HCT116 (cell line): Measurements from ENCODE around the gene ARPC1A.

ENCODE experiments used
- CTCF ChIP-seq, 3 experiments: fragments of 200-600 bp in 1 of 3; sonication (generic) in 1 of 3; IDR thresholded peaks in 2 of 3; conservative IDR thresholded peaks in 1 of 3; 2 replicates each; pipeline ENCODE4 v1.5.1; 2012 to 2017; ENCODE audit warnings: low read depth in 2 of 3, low read length in 2 of 3, antibody characterized with exemption in 1 of 3, borderline replicate concordance in 1 of 3, control low read depth in 1 of 3, mild to moderate bottlenecking in 1 of 3, mixed read lengths in 1 of 3, mixed run types in 1 of 3, moderate library complexity in 1 of 3; ENCODE audit not compliant: insufficient read depth in 1 of 3
- EZH2 ChIP-seq: fragments of 200-600 bp; sonication (generic); IDR thresholded peaks from 2 replicates; pipeline ENCODE4 v1.6.1; 2017; ENCODE audit warnings: antibody characterized with exemption, mixed run types
- EZH2phosphoT487 ChIP-seq: fragments of 200-600 bp; IDR thresholded peaks from 2 replicates; pipeline ENCODE4 v1.6.1; 2018; ENCODE audit warnings: antibody characterized with exemption, borderline replicate concordance
- MAX ChIP-seq: IDR thresholded peaks from 2 replicates; pipeline ENCODE4 v1.6.1; 2012
- POLR2A ChIP-seq: IDR thresholded peaks from 2 replicates; pipeline ENCODE4 v1.7.0; 2011; ENCODE audit warnings: borderline replicate concordance; ENCODE audit not compliant: insufficient read depth, insufficient read length; ENCODE audit errors: extremely low read depth
- POLR2AphosphoS5 ChIP-seq: IDR thresholded peaks from 2 replicates; pipeline ENCODE4 v1.6.1; 2011; ENCODE audit warnings: mild to moderate bottlenecking, low read depth, low read length, moderate library complexity
- RAD21 ChIP-seq: IDR thresholded peaks from 2 replicates; pipeline ENCODE4 v1.6.1; 2012; ENCODE audit warnings: low read depth, mild to moderate bottlenecking
- TCF7L2 ChIP-seq: IDR thresholded peaks from 2 replicates; pipeline ENCODE4 v1.7.0; 2011; ENCODE audit warnings: borderline replicate concordance, inconsistent platforms; ENCODE audit not compliant: insufficient read depth, insufficient read length; ENCODE audit errors: extremely low read depth
- YY1 ChIP-seq: IDR thresholded peaks from 2 replicates; pipeline ENCODE4 v1.6.1; 2011; ENCODE audit warnings: low read length, low read depth, moderate library complexity, mild to moderate bottlenecking; ENCODE audit not compliant: insufficient replicate concordance; ENCODE audit errors: extremely low read depth
- ZFX ChIP-seq: fragments of 450-650 bp; IDR thresholded peaks from 2 replicates; pipeline ENCODE4 v1.6.1; 2017

GRCh38 chr7:99339595-99339994 is 13.9 kb downstream of the ARPC1A start:
- no peak for TF ChIP-seq CTCF (IDR thresholded peaks at IDR 0.05 in 2 of 3, conservative IDR thresholded peaks at IDR 0.05 in 1 of 3; ENCODE audit: borderline replicate concordance in 1 of 3, insufficient read depth in 1 of 3, low read depth in 2 of 3, low read length in 2 of 3)
- no peak for TF ChIP-seq RAD21
- TF ChIP-seq ZFX = no peak
- TF ChIP-seq POLR2A = no peak
- no peak for TF ChIP-seq MAX
- TF ChIP-seq YY1 = no peak
- TF ChIP-seq POLR2AphosphoS5 = no peak
- TF ChIP-seq EZH2phosphoT487 = no peak
- TF ChIP-seq EZH2 = no peak
- TF ChIP-seq TCF7L2 = no peak
